ENCODE results near the gene BMPR1B. TPM values are rescaled to one million over a fixed set of nuclear protein-coding genes. Genes with fewer than 3 reads are reported as not detected.

BMPR1B gene
- total and polyA plus RNA-seq, 2 donors from 2014 or later: 4.1 to 5.5 TPM

- no peak for FAIRE-seq
- peak in 4 of 5 donors; percentile 27 to 63 (median 44) for DNase-seq
- peaks cover 0 to 3% (median 0%) of the 10 kb centered on the region in 3 donors for H3K4me1 ChIP-seq (ENCODE audit: control insufficient read depth in 2 of 3, insufficient read depth in 2 of 3, low read depth in 1 of 3, low read length in 3 of 3)
- intact Hi-C loops (cut with DNase I): no loop called here
- TF ChIP-seq, protein P1, sequence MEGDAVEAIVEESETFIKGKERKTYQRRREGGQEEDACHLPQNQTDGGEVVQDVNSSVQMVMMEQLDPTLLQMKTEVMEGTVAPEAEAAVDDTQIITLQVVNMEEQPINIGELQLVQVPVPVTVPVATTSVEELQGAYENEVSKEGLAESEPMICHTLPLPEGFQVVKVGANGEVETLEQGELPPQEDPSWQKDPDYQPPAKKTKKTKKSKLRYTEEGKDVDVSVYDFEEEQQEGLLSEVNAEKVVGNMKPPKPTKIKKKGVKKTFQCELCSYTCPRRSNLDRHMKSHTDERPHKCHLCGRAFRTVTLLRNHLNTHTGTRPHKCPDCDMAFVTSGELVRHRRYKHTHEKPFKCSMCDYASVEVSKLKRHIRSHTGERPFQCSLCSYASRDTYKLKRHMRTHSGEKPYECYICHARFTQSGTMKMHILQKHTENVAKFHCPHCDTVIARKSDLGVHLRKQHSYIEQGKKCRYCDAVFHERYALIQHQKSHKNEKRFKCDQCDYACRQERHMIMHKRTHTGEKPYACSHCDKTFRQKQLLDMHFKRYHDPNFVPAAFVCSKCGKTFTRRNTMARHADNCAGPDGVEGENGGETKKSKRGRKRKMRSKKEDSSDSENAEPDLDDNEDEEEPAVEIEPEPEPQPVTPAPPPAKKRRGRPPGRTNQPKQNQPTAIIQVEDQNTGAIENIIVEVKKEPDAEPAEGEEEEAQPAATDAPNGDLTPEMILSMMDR (IDR thresholded peaks at IDR 0.05; ENCODE audit: borderline replicate concordance, extremely low read depth, insufficient read depth): no peak
- H3K27ac ChIP-seq (ENCODE audit: low read depth in 2 of 2, low read length in 2 of 2): no peak overlapping the region
- peak overlapping the region in 1 of 3 donors; percentile 22 for H3K4me3 ChIP-seq (ENCODE audit: low read length in 3 of 3)
- no peaks in the 10 kb centered on the region for H3K36me3 ChIP-seq (ENCODE audit: control insufficient read depth in 2 of 3, insufficient read depth in 3 of 3, low read length in 3 of 3)
- H3K9me3 ChIP-seq (ENCODE audit: control insufficient read depth in 2 of 3, insufficient read depth in 1 of 3, low read length in 3 of 3): no peaks in the 10 kb centered on the region
- no peak overlapping the region for H3K9ac ChIP-seq (ENCODE audit: low read length in 3 of 3)
- no peaks in the 10 kb centered on the region for H3K27me3 ChIP-seq (ENCODE audit: control insufficient read depth, insufficient read depth, low read length)
Measured at GRCh38 chr4:95050980-95051701, 293.4 kb downstream of the BMPR1B start.

DNA sequence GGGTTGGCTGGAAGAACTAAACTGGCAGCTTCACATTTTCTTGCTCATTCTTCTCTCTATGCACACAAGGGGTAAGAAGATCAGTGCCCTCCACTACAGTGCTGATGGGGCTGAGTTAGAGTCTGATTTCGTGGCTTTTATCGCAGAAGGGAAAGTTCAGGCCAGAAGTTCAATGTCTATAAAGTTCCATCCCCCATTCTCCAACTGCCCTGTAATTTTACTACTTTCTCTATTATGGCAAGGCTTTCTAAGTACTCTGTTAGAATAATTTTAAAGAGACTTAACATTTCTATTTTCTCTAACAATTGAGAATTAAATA lies 293.9 kb downstream of the BMPR1B start:
- TF ChIP-seq, protein P1 (IDR thresholded peaks at IDR 0.05; ENCODE audit: borderline replicate concordance, extremely low read depth, insufficient read depth): no peak
- H3K4me1 ChIP-seq (ENCODE audit: control insufficient read depth in 2 of 3, insufficient read depth in 2 of 3, low read depth in 1 of 3, low read length in 3 of 3): peaks cover 0 to 3% (median 0%) of the 10 kb centered on the region in 3 donors
- H3K9me3 ChIP-seq (ENCODE audit: control insufficient read depth in 2 of 3, insufficient read depth in 1 of 3, low read length in 3 of 3): no peaks in the 10 kb centered on the region
- FAIRE-seq (no peak), DNase-seq (no peak)
- H3K27me3 ChIP-seq (ENCODE audit: control insufficient read depth, insufficient read depth, low read length): no peaks in the 10 kb centered on the region
- intact Hi-C loops (cut with DNase I): no loop called here
- H3K27ac ChIP-seq (ENCODE audit: low read depth in 2 of 2, low read length in 2 of 2): no peak overlapping the region
- H3K36me3 ChIP-seq (ENCODE audit: control insufficient read depth in 2 of 3, insufficient read depth in 3 of 3, low read length in 3 of 3): no peaks in the 10 kb centered on the region
- H3K4me3 ChIP-seq (ENCODE audit: low read length in 3 of 3): peak overlapping the region in 1 of 3 donors; percentile 22
- no peak overlapping the region for H3K9ac ChIP-seq (ENCODE audit: low read length in 3 of 3)

DNA sequence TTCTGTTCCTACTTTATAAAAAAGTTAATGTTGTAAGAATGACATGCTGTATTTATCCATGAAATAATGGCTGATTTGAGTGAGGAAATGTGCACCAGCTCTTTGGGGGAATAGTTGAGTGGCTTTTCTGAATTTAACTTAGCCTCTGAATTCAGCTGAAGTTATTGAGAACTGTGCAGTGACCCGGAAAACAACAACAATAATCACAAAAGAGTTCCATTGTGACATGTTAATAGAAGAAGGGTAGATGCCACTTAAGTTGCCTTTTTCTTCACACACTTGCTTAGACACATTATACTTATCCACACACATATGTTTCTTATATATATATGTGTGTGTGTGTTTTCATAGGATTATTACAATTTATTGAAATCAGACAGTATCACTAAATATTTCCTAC lies 301.2 kb downstream of the BMPR1B start:
- H3K27me3 ChIP-seq (ENCODE audit: control insufficient read depth, insufficient read depth, low read length): no peaks in the 10 kb centered on the region
- intact Hi-C loops (cut with DNase I): no loop called here
- H3K27ac ChIP-seq (ENCODE audit: low read depth in 2 of 2, low read length in 2 of 2): no peak overlapping the region
- H3K4me3 ChIP-seq (ENCODE audit: low read length in 3 of 3): no peak overlapping the region
- FAIRE-seq (no peak), DNase-seq (no peak)
- no peaks in the 10 kb centered on the region for H3K4me1 ChIP-seq (ENCODE audit: control insufficient read depth in 2 of 3, insufficient read depth in 2 of 3, low read depth in 1 of 3, low read length in 3 of 3)
- no peak overlapping the region for H3K9ac ChIP-seq (ENCODE audit: low read length in 3 of 3)
- H3K9me3 ChIP-seq (ENCODE audit: control insufficient read depth in 2 of 3, insufficient read depth in 1 of 3, low read length in 3 of 3): no peaks in the 10 kb centered on the region
- TF ChIP-seq, protein P1 (IDR thresholded peaks at IDR 0.05; ENCODE audit: borderline replicate concordance, extremely low read depth, insufficient read depth): no peak
- H3K36me3 ChIP-seq (ENCODE audit: control insufficient read depth in 2 of 3, insufficient read depth in 3 of 3, low read length in 3 of 3): no peaks in the 10 kb centered on the region

- DNase-seq (no peak), FAIRE-seq (no peak)
- Histone ChIP-seq H3K27ac (ENCODE audit: low read depth in 2 of 2, low read length in 2 of 2) (no peak overlapping the region), H3K36me3 (ENCODE audit: control insufficient read depth in 2 of 3, insufficient read depth in 3 of 3, low read length in 3 of 3) (no peaks in the 10 kb centered on the region), H3K4me1 (ENCODE audit: control insufficient read depth in 2 of 3, insufficient read depth in 2 of 3, low read depth in 1 of 3, low read length in 3 of 3) (no peaks in the 10 kb centered on the region), H3K4me3 (ENCODE audit: low read length in 3 of 3) (no peak overlapping the region), H3K27me3 (ENCODE audit: control insufficient read depth, insufficient read depth, low read length) (no peaks in the 10 kb centered on the region), H3K9ac (ENCODE audit: low read length in 3 of 3) (no peak overlapping the region), H3K9me3 (ENCODE audit: control insufficient read depth in 2 of 3, insufficient read depth in 1 of 3, low read length in 3 of 3) (no peaks in the 10 kb centered on the region)
- intact Hi-C loops (cut with DNase I): no loop called here
- TF ChIP-seq, protein P1 (IDR thresholded peaks at IDR 0.05; ENCODE audit: borderline replicate concordance, extremely low read depth, insufficient read depth): no peak
Measured at GRCh38 chr4:95059663-95060062, 301.9 kb downstream of the BMPR1B start.

Measured in kidney (tissue), 14 donors.